ENCODE results near the gene FBXW4. TPM values are rescaled to one million over a fixed set of nuclear protein-coding genes. Genes with fewer than 3 reads are reported as not detected.

The FBXW4 gene
- total RNA-seq, 2 donors from 2014 or later, result 61.3 to 92.2 TPM

DNA sequence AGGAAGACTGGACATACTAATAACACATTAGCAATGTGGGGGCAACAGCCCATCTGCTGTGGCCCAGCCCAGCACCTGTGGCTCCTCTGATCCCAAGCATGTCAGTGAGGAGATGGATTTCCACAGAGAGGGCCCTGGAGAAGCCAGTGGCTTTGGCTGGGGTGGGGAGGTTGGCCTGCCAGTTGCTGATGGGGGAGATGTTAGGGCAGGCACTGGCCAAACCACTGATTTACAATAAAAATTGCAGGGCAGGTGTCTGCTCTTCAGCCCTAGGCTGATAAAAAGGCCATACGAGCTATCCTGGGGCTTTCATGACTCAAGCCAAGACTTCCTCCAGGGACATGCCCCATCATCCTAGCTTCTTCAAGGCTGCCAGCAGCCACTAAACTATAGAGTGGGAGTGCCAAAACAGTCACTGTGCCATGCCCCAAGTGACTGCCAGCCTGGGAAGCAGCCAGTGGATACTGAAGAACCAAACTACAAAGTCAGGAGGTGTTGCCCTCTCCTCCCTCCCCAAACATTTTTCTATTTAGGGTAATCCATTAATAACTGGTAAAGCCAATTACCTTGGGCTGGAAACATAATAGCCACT, 69.1 kb downstream of the FBXW4 start:
- Histone ChIP-seq H3K9me3 (no peaks in the 10 kb centered on the region), H3K36me3 (no peaks in the 10 kb centered on the region), H3K27me3 (replicated peaks; ENCODE audit: insufficient read depth) (no peaks in the 10 kb centered on the region), H3K4me1 (replicated peaks) (no peaks in the 10 kb centered on the region), H3K4me3 (no peak overlapping the region), H3K27ac (no peak overlapping the region)
- intact Hi-C loops (cut with DNase I), result no loop called here
- WGBS, result 44% methylated on average over 1 of the region's 1 CpG
- no peak for DNase-seq (ENCODE audit: low spot score)
- TF ChIP-seq, protein P1, sequence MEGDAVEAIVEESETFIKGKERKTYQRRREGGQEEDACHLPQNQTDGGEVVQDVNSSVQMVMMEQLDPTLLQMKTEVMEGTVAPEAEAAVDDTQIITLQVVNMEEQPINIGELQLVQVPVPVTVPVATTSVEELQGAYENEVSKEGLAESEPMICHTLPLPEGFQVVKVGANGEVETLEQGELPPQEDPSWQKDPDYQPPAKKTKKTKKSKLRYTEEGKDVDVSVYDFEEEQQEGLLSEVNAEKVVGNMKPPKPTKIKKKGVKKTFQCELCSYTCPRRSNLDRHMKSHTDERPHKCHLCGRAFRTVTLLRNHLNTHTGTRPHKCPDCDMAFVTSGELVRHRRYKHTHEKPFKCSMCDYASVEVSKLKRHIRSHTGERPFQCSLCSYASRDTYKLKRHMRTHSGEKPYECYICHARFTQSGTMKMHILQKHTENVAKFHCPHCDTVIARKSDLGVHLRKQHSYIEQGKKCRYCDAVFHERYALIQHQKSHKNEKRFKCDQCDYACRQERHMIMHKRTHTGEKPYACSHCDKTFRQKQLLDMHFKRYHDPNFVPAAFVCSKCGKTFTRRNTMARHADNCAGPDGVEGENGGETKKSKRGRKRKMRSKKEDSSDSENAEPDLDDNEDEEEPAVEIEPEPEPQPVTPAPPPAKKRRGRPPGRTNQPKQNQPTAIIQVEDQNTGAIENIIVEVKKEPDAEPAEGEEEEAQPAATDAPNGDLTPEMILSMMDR (IDR thresholded peaks at IDR 0.05), result no peak
- TF ChIP-seq POLR2AphosphoS5 (IDR thresholded peaks at IDR 0.05) (no peak), POLR2A (IDR thresholded peaks at IDR 0.05) (no peak)

DNA sequence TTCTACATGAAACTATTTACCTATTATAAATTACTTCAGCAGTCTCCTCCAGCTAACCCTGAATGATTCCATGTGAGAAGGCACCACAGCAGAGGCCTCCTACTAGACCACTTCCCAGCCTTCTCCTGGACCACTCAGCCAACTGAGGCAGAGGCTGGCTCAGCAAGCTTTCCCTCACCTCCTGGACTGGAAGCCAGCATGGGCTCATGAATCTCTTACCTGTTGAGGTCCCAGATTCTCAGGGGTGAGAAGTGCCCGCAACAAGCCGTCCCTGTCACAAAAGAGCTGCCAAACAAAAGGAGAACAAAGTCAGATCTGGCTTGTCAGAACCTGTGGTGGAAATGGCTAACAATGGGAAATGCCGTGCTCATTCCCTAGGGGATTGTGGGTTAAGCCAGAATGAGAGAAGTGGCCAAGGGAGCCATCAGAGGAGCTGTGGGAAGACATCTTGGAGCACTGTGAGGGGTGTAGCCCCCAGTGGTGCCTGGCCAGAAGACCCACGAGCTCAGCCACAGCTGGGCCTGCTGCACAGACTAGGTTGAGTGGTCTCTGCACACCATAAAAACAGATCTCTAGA, 70.4 kb downstream of the FBXW4 start:
- H3K36me3 ChIP-seq, result no peaks in the 10 kb centered on the region
- DNase-seq (ENCODE audit: low spot score), result no peak
- no peak overlapping the region for H3K4me3 ChIP-seq
- no peaks in the 10 kb centered on the region for H3K4me1 ChIP-seq (replicated peaks)
- no peak overlapping the region for H3K27ac ChIP-seq
- intact Hi-C loops (cut with DNase I), result no loop called here
- 52% methylated on average over 4 of the region's 4 CpGs for WGBS
- no peaks in the 10 kb centered on the region for H3K9me3 ChIP-seq
- no peak for TF ChIP-seq POLR2A (IDR thresholded peaks at IDR 0.05)
- TF ChIP-seq, protein P1 (IDR thresholded peaks at IDR 0.05), result no peak
- H3K27me3 ChIP-seq (replicated peaks; ENCODE audit: insufficient read depth), result no peaks in the 10 kb centered on the region

DNA sequence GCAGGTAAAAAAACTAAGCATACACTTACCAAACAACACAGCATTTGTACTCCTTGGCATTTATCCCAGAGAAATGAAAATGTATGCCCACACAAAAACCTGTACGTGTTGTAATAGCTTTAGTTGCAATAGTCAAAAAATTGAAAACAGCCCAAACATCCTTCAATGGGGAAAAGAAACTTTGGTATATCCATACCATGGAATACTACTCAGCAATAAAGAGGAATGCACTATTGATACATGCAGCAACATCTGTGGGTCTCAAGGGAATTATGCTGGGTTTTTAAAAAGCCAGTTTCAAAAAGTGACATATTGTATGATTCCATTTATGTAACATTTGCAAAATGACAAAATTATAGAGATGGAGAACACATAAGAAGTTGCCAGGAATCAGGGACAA, 71.4 kb downstream of the FBXW4 start:
- TF ChIP-seq POLR2AphosphoS5 (IDR thresholded peaks at IDR 0.05), result no peak
- TF ChIP-seq POLR2A (IDR thresholded peaks at IDR 0.05), result no peak
- TF ChIP-seq, protein P1 (IDR thresholded peaks at IDR 0.05), result no peak
- H3K9me3 ChIP-seq, result no peaks in the 10 kb centered on the region
- DNase-seq (ENCODE audit: low spot score), result no peak
- no peak overlapping the region for H3K27ac ChIP-seq
- H3K4me3 ChIP-seq, result no peak overlapping the region
- 69% methylated on average over 1 of the region's 1 CpG for WGBS
- intact Hi-C loops (cut with DNase I), result no loop called here
- no peaks in the 10 kb centered on the region for H3K27me3 ChIP-seq (replicated peaks; ENCODE audit: insufficient read depth)
- no peaks in the 10 kb centered on the region for H3K4me1 ChIP-seq (replicated peaks)
- no peaks in the 10 kb centered on the region for H3K36me3 ChIP-seq

DNA sequence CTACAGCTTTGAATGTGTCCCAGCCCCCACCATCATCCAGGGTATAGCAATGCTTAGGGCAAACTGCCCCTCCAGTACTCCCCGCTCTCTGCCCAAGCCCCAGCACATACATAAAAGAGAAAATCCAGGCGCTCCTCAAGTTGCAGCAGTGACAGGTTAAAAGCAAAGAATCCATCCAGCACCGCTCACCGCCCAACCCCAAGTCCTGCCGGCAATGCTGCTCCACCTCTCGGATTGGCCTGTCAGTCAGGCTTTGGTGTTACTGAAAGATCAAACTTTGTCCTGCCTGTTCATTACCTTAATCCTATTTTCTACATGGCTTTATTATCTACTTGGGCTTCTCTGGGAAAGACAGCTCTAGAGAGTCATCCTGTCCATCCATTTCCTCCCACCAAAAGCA, 75.0 kb downstream of the FBXW4 start:
- no peak for TF ChIP-seq POLR2A (IDR thresholded peaks at IDR 0.05)
- TF ChIP-seq, protein P1 (IDR thresholded peaks at IDR 0.05), result no peak
- no peak for TF ChIP-seq POLR2AphosphoS5 (IDR thresholded peaks at IDR 0.05)
- WGBS, result 97% methylated on average over 6 of the region's 6 CpGs
- Histone ChIP-seq H3K4me3 (no peak overlapping the region), H3K27me3 (replicated peaks; ENCODE audit: insufficient read depth) (no peaks in the 10 kb centered on the region), H3K9me3 (no peaks in the 10 kb centered on the region), H3K27ac (no peak overlapping the region), H3K4me1 (replicated peaks) (no peaks in the 10 kb centered on the region), H3K36me3 (no peaks in the 10 kb centered on the region)
- intact Hi-C loops (cut with DNase I), result no loop called here
- DNase-seq (ENCODE audit: low spot score), result no peak

DNA sequence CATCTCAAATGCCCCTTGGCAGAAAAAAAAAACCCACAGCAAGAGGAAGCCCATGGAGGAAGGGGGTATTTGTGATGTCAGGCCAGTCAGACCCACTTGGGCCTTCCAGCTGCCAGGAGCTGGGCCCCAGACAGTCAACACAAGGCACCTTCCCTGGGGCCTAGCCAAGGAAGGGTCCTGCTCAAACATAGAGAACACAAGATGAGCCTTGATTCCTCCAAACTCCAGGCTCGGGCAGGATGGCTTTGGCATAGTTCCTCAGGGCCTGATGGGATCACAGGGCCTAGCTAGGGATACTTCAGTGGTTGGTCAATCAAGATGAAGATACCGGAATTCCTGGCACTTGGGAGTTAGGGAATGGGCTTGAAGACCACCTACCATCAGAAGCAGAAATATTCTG, 76.1 kb downstream of the FBXW4 start:
- DNase-seq (ENCODE audit: low spot score), result no peak
- Histone ChIP-seq H3K27ac (no peak overlapping the region), H3K27me3 (replicated peaks; ENCODE audit: insufficient read depth) (no peaks in the 10 kb centered on the region), H3K9me3 (no peaks in the 10 kb centered on the region), H3K4me3 (no peak overlapping the region), H3K4me1 (replicated peaks) (no peaks in the 10 kb centered on the region), H3K36me3 (no peaks in the 10 kb centered on the region)
- intact Hi-C loops (cut with DNase I), result no loop called here
- 96% methylated on average over 2 of the region's 2 CpGs for WGBS
- TF ChIP-seq, protein P1 (IDR thresholded peaks at IDR 0.05), result no peak
- no peak for TF ChIP-seq POLR2AphosphoS5 (IDR thresholded peaks at IDR 0.05)
- TF ChIP-seq POLR2A (IDR thresholded peaks at IDR 0.05), result no peak

Data from prostate gland (tissue), 2 donors.